ENCODE measurements around the gene PPCS.
A peak's percentile ranks its signal among the peaks of the same experiment; 100 is the strongest.
"Not testable (repeated sequence)": the region's sequence is repeated elsewhere in the genome, so short reads cannot be mapped to it uniquely, and the experiment has no call there.

The PPCS gene

DNA sequence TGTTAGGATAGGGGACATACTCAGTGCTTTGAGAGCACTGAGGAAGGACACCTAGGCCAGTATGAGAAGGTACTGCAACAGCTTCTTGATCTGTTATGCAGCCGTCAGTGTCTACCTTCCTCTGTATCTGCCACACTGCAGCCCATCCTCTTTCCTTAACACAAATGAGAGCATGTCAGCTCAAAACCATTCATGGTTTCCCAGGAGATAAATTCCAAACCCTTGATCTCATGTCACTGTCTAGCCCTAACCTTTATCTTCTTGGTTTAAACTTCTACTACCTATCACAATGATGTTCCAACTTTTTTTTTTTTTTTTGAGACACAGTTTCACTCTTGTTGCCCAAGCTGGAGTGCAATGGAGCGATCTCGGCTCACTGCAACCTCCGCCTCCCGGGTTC, 1.9 kb upstream of the PPCS start:
- no peak for DNase-seq

DNA sequence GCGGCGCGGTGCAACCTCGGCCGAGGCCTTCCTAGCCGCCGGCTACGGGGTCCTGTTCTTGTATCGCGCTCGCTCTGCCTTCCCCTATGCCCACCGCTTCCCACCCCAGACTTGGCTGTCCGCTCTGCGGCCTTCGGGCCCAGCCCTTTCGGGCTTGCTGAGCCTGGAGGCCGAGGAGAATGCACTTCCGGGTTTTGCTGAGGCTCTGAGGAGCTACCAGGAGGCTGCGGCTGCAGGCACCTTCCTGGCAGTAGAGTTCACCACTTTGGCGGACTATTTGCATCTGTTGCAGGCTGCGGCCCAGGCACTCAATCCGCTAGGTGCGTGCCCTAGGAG, 379 bp downstream of the PPCS start:
- DNase-seq: peak; percentile 47

DNA sequence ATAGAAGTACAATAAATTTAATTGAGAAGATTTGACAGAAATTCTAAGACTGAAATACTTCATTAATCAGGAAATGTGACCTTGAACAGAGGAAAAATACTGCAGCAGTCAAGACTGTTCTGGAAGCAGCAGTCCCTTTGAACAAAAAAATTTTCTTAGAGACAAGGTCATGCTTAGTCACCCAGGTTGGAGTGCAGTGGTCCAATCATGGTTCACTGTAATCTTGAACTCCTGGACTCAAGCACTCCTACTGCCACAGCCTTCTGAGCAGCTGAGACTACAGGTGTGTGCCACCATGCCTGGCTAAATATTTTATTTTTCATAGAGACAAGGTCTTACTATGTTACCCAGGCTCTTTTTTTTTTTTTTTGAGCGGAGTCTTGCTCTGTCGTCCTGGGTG, 4.9 kb downstream of the PPCS start:
- DNase-seq: no peak

DNA sequence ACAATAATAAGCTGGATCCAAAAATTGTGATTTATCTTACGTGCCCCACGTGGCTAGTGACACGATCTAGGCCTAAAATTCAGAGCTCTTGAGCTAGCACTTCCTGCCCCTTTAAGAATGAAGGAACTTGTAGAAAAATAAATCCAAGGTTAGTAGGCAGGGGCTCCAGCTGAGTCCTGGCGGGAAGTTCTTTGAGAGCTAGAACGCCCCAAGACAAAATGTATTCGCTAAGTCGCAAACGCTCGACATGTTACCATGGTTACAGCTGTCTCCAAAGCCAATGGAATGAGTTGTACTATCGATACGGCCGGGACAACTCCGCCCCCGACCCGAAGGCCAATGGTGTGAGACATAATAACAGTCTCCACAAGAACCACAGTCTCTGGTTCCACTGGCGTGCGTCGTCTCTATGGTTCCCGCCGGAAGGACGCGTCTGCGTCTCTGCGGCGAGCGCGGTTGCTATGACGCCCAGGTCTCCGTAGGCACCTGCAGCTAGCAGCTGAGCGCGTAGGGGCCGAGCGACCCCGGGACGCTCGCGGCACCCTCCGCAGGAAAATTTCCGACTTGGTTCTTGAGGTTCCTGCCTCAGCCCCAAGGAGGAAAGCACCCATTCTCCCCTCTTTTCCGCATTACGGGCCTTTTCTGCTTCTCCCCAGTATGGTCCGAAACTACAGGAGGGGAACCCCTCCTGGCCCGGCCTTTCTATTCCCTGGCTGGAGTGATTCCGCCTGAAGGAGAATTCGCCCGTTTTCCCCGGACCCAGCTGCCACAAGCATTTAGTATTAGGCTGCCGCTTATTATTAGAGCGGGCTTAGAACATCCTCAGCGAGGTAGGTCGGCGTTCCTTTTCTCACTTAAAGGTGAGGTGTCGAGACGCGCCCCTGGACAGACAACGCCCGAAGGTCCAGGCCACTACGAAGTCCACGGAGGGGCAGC, 6.8 kb downstream of the PPCS start, which contains the start of gene CCDC30:
CCDC30 (plus strand) TSS at position 459 of the 936 bp plus-strand sequence. CDS start 17,266 bp downstream, outside the sequence.
- peak; percentile 97 for DNase-seq

DNA sequence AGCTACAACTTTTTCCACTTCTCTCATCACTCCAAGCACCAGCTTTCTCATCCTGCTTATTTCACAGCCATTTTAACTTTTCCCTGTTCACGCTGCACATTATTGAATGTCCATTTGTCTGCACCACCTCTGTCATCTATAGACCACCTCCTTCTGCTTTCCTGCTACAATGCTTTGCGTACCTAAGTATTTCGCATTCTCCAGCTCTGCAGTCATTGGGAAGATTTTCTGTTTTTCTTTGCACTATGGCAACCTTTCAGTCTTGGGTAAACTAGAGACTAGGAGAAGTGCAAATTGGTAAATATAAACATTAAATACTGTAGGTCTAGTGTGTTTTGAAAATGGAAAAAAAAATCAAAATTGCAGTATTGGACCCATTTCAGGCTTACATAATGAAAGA, 7.6 kb downstream of the PPCS start:
- DNase-seq: no peak

DNA sequence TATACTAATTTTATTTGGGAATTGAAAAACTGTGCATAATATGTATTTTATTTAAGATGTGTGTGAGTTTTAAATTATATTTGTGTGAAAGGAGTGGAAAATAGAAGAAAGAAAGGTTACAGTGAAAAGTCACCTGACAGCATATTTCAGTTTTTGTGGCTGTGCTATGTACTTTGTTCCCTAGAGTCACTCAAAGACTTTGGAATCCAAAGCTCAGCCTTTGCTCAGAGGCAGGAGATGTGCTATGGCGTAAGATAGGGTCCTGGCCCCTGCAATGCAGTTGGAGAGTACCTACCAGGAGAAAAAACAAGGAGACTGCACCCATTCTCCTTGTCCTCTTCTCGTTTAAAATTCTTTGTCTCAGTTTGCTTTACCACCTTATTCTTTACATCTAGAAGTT, 9.7 kb downstream of the PPCS start:
- DNase-seq: no peak

DNA sequence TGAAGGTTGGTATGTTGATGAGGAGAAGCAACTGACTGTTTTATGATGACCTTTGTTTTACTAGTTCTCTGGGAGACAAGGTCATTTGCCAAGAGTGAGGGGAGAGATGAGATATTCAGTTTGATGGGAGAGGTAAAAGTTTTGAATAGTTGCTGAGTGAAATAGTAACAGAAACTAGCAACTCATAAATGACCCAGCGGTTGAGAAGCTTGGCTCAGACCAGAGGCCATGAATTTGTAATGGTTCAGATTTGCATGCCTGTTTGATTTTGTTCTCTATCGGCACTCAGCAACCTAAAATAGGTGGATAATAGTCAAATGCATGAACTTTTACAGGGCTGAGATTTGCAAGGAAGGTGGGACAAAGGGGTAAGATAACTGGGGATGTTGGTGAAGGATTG, 13.4 kb downstream of the PPCS start:
- no peak for DNase-seq

DNA sequence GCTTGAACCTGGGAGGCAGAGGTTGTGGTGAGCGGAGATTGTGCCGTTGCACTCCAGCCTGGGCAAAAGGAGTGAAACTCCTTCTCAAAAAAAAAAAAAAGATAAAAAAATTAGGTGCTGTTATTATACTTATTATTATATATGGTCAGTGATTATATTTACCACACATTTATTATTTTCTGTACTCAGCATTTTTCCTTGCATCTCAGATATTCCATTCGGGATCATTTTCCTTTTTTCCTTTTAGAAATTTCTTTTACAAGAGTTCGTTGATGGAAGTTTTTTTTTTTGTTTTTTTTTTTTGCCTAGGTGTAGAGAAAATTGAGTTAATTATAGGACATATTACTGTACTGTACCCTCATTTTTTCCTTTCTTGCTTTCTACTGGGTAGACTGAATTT, 20.3 kb downstream of the PPCS start:
- DNase-seq: no peak

DNA sequence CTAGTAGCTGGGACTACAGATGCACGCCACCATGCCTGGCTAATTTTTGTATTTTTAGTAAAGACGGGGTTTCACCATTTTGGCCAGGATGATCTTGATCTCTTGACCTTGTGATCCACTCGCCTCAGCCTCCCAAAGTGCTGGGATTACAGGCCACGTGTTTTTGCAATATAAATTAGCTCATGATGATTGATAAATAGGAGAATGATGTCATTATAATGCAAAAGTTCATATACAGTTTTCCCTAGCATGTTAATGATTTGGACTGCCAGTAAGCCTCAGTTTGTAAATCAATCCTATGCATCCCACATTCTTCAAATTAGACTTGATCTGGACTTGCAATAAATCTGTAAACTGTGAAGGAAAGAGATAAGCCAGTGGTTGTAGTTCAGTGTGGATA, 21.0 kb downstream of the PPCS start:
- not testable (repeated sequence) for DNase-seq

DNA sequence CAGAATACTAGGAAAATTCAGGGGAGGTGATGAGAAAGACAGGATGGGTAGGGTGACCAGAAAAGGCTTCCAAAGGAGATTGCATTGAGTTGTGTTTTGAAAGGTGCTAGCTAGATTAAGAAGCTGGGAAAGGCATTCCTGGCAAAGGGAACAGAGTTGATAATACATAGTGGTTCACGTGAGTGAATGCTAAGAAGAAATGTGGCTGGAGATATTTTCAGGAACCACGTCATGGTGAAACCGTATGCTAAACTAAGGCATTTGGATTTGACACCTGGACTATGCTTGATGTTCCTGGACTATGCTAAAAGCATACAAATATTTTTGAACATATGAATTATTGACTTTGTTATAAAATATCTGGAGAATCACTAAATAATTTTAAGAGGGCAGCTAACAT, 21.4 kb downstream of the PPCS start:
- DNase-seq: no peak

DNA sequence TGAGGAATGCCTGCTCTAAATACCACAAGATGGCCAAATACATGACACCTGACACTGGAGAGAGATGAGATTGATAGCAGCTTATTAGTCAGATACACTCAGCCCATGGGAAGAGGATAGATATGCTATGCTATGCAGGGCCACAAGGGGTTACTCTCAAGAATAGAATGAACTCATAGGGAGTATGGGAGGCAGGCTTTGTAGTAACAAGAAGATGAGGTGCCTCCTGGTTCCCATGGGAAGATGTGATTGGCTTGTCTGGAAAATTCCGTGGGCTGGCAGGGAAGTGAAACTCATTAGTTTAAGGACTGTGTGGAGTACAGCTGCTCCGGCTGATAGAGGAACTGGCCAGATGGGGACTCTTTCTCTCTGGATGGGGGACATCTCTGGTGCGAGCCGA, 23.3 kb downstream of the PPCS start:
- no peak for DNase-seq

DNA sequence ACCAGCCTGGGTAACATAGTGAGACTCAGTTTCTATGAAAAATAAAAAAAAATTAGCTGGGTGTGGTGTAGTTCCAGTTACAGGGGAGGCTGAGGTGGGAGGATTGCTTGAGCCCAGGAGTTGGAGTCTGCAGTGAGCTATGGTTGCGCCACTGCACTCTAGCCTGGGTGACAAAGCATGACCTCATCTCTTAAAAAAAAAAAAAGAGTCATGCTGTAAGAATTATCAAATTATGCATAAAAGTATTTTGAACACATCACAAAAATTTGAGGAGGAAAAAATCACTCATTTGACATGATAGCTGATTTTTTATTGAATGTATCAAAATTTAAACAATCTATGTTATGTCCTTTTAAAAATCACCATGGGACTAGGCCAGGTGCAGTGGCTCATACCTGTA, 24.6 kb downstream of the PPCS start:
- no peak for DNase-seq

DNA sequence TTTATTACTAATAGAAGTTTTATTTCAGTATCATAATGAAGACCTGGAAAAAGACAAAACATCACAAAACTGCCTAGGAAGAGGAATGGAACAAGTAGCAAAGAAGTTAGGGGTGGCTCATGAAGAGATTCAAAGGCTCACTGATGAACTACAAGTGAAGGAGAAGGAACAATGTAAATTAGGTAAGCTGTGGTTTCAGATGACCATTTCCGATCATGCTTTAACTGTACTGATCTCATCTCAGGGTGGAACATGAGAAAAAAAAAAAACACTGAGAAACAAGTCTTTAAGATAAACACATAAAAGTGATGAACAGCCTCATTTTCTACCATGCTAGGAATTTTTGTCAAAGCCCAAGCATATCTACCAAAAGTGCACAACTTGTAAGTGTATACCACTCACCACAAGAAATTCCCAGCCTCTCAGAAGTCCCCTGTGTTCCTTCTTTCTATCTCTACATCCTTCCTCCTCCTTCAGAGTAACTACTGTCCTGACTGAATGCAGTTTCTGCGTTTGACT, 26.4 kb downstream of the PPCS start:
- DNase-seq: no peak

DNA sequence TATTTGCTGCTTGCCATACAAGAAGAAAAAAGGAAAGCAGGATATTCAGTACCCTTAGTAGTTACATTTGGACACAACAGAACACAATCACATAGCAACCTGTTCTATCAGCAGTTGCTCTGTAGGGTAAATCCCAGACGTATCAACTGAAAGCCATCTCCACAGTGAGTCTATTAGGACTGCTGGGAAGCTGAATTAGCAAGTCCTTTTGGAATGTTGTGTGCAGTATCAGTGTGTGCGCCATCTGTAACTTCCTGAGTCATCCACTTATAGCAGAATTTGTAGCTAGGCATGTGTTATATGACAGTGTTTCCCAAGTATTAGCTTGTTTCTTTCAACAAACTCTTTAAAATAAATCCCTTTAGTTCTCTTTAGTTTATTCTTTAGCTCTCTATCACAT, 28.0 kb downstream of the PPCS start:
- DNase-seq: no peak

DNA sequence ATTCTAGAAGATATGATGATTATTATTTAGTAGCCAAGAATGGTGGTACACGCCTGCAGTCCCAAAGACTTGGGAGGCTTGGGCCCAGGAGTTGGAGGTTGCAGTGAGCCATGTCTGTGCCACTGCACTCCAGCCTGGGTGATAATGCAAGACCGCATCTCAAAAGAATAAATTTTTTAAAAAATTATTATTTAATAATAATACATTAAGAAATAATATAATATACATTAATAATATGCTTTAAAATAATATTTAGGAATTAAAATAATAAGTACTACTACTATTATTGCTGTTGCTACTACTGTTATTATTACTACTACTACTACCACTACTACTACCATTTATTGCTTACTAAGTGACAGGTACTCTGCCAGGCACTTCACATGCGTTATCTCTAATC, 33.9 kb downstream of the PPCS start:
- DNase-seq: no peak

DNA sequence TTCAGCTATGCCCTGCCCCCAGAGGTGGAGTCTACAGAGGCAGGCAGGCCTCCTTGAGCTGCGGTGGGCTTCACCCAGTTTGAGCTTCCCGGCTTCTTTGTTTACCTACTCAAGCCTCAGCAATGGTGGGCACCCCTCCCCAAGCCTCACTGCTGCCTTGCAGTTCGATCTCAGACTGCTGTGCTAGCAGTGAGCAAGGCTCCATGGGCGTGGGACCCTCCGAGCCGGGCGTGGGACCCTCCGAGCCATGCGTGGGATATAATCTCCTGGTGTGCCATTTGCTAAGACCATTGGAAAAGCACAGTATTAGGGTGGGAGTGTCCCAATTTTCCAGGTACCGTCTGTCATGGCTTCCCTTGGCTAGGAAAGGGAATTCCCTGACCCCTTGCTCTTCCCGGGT, 45.7 kb downstream of the PPCS start:
- not testable (repeated sequence) for DNase-seq

DNA sequence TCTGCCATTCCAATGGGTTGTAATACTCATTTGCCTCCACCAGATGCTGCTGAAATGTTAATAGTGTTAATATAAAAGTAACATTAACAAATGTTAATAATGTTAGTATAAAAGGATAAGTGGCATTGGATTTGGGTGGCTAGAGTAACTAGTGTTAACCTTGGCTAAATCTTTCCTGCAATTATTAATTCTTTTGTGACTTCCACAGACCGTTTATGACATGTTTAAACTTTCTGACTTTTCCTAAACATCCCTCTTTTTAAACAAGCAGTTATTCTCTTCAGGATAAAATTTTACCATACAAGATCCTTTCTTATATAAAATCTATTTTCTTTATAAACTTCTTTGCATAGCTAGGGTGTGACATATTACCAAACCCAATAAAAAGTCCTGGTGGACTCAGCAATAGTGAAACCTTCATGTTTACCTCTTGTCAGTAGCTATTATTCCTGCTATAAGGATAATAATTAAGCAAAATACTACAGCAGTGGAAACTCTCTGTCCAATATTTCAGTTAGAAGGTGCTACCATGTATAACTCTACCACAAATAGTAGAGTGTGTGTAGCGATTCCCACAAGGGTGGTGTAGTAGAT, 48.3 kb downstream of the PPCS start:
- no peak for DNase-seq

DNA sequence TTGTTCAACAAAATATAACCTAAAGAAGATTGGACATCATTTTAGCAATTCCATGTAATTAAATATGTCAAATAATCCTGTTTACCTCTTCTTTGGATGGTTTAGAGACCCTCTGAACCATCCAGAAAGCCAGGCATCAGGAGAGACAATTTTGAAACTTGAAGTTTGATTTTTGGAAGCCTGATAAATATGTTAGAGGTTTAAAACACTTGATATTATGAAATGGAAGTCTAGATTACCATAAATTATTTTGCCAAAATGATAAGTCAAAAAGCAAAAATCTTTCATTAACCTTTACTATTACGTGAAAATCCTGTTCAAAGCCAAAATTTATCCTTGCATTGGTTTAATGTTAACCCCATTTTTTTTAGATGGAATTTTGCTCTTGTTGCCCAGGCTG, 50.2 kb downstream of the PPCS start:
- no peak for DNase-seq
